Thoracic aorta (tissue), 2 donors: ENCODE results near the gene RHEX. TPM values are rescaled to one million over a fixed set of nuclear protein-coding genes. Genes with fewer than 3 reads are reported as not detected.

ENCODE experiments used
- ATAC-seq: fragments of 150-250 bp; one replicate; pipeline ENCODE4 v1.8.0; 2017; ENCODE audit warnings: low read depth; ENCODE audit not compliant: insufficient number of reproducible peaks, low FRiP score
- DNase-seq: peaks from one replicate; pipeline ENCODE4 v3.0.0-alpha.2; 2020; ENCODE audit warnings: low spot score
- H3K27ac ChIP-seq, 2 donors: fragments of 200-600 bp; sonication (generic); 1 replicate in 1 of 2; 2 replicates in 1 of 2; pipeline ENCODE4 v1.5.1; 2016; ENCODE audit warnings: mild to moderate bottlenecking in 2 of 2, moderate library complexity in 2 of 2
- H3K27me3 ChIP-seq: fragments of 200-600 bp; sonication (generic); replicated peaks from 2 replicates; pipeline ENCODE4 v1.6.0; 2016; ENCODE audit warnings: mild to moderate bottlenecking; ENCODE audit not compliant: insufficient read depth
- H3K36me3 ChIP-seq: fragments of 200-600 bp; sonication (generic); one replicate; pipeline ENCODE4 v1.5.1; 2016
- H3K4me1 ChIP-seq, 2 donors: fragments of 200-600 bp; sonication (generic); 1 replicate in 1 of 2; 2 replicates in 1 of 2; pipeline versions ENCODE4 v1.5.1 to v1.6.0; 2016; ENCODE audit warnings: low read depth in 2 of 2, mild to moderate bottlenecking in 1 of 2; ENCODE audit not compliant: control insufficient read depth in 1 of 2
- H3K4me3 ChIP-seq: fragments of 200-600 bp; sonication (generic); 2 replicates; pipeline ENCODE4 v1.5.1; 2016; ENCODE audit warnings: mild to moderate bottlenecking
- H3K9me3 ChIP-seq: fragments of 200-600 bp; sonication (generic); 2 replicates; pipeline ENCODE4 v1.5.1; 2016
- total RNA-seq, 2 donors: library from RNA; depleted of rRNA; stranded (reverse); fragments of >200 nt; gene quantifications; one replicate each; pipeline versions ENCODE4 v1.1.0 to v1.2.3, GENCODE V29; 2016
- TF ChIP-seq, protein P1 (sequence below): fragments of 200-600 bp; sonication (generic); IDR thresholded peaks from one replicate; pipeline ENCODE4 v1.5.1; 2019; ENCODE audit warnings: antibody characterized with exemption

The RHEX gene
- total RNA-seq, 2 donors from 2014 or later, result 6.1 to 36.7 TPM

DNA sequence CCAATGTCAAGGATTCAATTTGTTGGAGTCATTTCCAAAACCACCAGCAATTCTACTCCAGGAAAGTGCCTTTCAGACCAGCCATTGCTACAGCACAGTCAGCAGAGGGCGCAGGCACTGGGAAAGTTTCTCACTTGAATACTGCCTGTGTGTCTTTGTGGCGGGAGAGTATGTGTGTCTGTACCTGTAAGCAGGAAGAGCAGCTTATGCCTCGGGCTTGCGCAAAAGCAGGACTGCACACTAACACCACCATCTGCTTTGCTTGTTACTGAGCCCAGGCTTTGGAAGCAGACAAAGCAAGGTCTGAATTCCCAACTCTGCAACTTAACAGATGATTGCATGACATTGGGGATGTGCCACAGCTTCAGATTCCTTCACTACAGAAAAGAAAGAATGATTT, 22.3 kb upstream of the RHEX start:
- H3K36me3 ChIP-seq, result no peaks in the 10 kb centered on the region
- no peaks in the 10 kb centered on the region for H3K27me3 ChIP-seq

GRCh38 chr1:206032380-206033140, 20.4 kb upstream of the RHEX start:
- no peak overlapping the region for H3K4me3 ChIP-seq
- no peaks in the 10 kb centered on the region for H3K4me1 ChIP-seq
- H3K27ac ChIP-seq, result no peak overlapping the region
- TF ChIP-seq, protein P1, sequence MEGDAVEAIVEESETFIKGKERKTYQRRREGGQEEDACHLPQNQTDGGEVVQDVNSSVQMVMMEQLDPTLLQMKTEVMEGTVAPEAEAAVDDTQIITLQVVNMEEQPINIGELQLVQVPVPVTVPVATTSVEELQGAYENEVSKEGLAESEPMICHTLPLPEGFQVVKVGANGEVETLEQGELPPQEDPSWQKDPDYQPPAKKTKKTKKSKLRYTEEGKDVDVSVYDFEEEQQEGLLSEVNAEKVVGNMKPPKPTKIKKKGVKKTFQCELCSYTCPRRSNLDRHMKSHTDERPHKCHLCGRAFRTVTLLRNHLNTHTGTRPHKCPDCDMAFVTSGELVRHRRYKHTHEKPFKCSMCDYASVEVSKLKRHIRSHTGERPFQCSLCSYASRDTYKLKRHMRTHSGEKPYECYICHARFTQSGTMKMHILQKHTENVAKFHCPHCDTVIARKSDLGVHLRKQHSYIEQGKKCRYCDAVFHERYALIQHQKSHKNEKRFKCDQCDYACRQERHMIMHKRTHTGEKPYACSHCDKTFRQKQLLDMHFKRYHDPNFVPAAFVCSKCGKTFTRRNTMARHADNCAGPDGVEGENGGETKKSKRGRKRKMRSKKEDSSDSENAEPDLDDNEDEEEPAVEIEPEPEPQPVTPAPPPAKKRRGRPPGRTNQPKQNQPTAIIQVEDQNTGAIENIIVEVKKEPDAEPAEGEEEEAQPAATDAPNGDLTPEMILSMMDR, result no peak
- ATAC-seq (no peak), DNase-seq (no peak)
- no peaks in the 10 kb centered on the region for H3K36me3 ChIP-seq
- H3K27me3 ChIP-seq, result no peaks in the 10 kb centered on the region
- no peaks in the 10 kb centered on the region for H3K9me3 ChIP-seq

More for the DNA sequence above, 22.3 kb upstream of the RHEX start:
- no peaks in the 10 kb centered on the region for H3K9me3 ChIP-seq
- no peak overlapping the region for H3K27ac ChIP-seq
- no peak for DNase-seq
- H3K4me3 ChIP-seq, result no peak overlapping the region
- TF ChIP-seq, protein P1, result peak; percentile 39
- ATAC-seq, result no peak
- no peaks in the 10 kb centered on the region for H3K4me1 ChIP-seq

- Histone ChIP-seq H3K27me3 (no peaks in the 10 kb centered on the region), H3K4me3 (no peak overlapping the region), H3K36me3 (no peaks in the 10 kb centered on the region), H3K4me1 (no peaks in the 10 kb centered on the region), H3K9me3 (no peaks in the 10 kb centered on the region), H3K27ac (no peak overlapping the region)
- DNase-seq (no peak), ATAC-seq (no peak)
- TF ChIP-seq, protein P1, result no peak
Observed at GRCh38 chr1:206035027-206035426, 17.9 kb upstream of the RHEX start.

GRCh38 chr1:206036663-206037455, 16.1 kb upstream of the RHEX start:
- no peak overlapping the region for H3K27ac ChIP-seq
- H3K9me3 ChIP-seq, result no peaks in the 10 kb centered on the region
- no peaks in the 10 kb centered on the region for H3K4me1 ChIP-seq
- ATAC-seq (no peak), DNase-seq (no peak)
- no peaks in the 10 kb centered on the region for H3K27me3 ChIP-seq
- TF ChIP-seq, protein P1, result no peak
- no peaks in the 10 kb centered on the region for H3K36me3 ChIP-seq
- no peak overlapping the region for H3K4me3 ChIP-seq

GRCh38 chr1:206037581-206037980, 15.4 kb upstream of the RHEX start:
- Histone ChIP-seq H3K27ac (no peak overlapping the region), H3K27me3 (no peaks in the 10 kb centered on the region), H3K4me1 (no peaks in the 10 kb centered on the region), H3K4me3 (no peak overlapping the region), H3K9me3 (no peaks in the 10 kb centered on the region), H3K36me3 (no peaks in the 10 kb centered on the region)
- DNase-seq (no peak), ATAC-seq (no peak)
- TF ChIP-seq, protein P1, result no peak
